HUDEP-2 (cell line): ENCODE measurements around the gene CLMN.

Experiments
- DNase-seq, 76 experiments: peaks; one replicate each; lab custom pipeline; 2025; ENCODE audit not compliant: unreplicated experiment in 76 of 76; lab: John Stamatoyannopoulos, UW

Gene CLMN

DNA sequence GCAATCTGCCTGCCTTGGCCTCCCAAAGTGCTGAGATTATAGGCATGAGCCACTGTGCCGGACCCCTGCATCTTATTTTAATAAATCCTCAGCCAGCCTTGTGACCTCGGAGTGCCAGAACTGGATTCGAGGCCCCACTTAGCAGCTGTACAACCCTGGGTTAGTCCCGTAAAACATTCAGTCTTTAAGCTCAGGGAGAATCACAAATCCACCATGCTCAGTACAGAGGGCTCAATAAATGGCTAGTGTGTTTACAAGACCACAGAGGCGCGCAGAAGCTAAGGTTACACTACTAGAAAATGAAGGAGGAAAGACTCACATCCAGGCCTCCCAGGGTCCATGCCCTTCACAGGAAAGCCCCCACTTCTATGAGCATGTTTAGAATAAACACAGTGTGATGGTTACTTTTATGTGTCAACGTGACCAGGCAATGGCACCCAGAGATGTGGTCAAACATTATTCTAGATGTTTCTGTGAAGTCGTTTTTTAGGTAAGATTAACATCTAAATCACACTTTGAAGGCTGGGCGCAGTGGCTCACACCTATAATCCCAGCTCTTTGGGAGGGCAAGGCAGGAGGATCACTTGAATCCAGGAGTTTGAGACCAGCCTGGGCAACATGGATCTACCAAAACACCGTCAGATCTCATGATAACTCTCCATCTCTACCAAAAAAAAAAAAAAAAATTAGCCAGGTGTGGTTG is 55.3 kb downstream of the CLMN start:
- DNase-seq: no peak

DNA sequence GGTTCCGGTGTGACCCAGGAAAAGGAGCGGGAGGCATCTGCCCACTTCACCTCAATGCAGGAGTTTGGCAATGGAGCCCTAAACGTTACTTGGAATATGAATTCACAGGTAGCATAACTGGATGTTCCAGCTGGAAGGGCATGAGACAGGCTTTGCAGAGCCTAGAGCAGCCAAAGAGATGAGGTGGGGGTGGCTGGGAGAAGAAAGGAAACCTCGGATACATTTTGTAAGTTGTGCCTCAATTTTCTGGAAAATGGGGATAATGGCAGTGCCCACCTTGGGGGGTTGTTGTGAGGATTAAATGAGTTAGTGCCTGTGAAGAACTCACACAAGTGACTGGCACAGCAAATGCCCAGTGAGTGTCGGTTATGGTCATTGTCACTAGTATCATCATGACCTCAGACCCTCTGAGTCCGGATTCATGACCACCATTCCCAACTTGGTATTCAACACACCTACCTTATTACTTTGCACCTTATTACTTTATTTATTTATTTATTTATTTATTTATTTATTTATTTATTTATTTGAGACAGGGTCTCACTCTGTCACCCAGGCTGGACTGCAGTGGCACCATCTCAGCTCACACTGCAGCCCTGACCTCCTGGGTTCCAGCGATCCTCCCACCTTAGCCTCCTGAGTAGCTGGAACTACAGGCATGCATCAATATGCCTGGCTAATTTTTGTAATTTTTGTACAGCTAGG is 56.0 kb downstream of the CLMN start:
- DNase-seq: no peak

- DNase-seq: no peak
Observed at GRCh38 chr14:95262511-95262891, 57.2 kb downstream of the CLMN start.

DNA sequence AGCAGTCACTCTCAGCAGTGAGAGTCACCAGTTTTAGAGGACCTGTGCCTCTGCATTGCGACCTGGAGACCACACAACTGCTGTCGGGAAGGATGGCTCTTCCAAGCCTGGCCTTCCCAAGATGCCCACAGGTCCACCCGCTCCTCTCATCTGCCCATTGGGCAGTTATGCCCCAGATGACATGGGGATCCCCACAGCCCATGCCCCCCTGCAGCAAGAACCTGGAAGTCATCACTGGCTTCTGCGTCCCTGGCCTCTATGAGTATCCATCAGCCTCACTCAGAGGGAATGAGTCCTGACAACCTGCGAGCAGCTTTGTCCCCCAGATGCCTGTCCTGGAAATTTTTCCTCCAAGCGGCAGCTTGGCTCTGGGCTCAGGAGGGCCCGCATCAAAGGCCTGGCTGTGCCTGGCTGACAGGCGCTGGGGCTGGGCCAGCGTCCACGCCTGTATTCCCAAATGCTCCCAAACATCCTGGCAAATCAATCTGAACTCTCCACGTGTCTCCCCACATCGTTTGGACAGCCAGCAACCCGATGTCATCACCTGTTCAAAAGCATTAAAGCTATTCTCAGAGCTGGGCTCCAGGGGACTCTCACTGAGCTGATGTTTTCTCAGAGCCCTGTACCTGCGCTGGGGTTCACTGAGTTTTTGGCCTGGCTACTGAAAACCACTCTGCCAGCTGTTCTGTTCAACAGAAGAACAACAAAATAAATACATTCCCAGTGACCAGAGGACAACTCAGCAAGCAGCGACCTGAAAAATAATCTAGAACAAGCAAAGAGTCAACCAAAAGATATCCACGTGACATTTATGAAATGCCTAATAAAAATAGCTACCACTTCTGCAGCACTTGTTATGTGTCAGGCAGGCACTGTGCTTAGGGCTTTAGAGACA is 57.8 kb downstream of the CLMN start:
- no peak for DNase-seq

DNA sequence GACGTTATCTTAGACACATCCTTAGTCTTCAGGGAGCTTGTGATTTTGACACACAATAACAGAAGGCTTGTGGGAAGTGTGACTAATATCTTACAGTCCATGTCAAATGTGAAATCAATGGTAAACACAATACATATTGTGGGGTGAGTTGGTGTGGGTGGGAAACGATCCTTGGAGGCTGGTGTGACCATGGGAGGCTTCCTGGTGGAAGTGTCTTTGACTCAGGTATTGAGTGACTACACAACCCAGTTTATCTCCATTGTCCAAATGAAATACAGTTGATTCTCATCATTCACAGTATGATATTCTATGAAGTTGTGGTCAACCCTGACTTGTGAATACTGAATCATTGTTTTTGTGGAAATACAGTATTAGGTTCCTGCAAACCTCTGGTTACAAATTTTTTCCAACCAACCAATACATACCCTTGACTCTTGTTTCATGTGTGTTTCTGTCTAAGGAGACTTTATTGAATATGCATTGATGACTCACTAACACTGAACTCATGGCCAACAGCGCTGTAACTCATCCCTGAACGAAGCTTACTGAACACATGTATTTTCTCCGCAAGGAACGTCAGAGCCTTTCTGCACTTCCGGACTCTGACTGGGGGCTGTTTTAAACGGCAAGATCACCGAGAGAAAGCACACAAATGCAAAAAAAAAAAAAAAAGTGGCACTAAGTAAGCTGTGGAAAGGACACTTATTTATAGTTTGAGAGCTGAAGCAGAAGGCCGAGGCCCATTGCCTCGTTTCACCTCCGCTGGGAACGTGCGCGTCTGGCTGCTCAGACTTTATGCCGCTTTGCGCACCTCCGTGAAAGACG is 59.0 kb downstream of the CLMN start:
- DNase-seq: no peak

DNA sequence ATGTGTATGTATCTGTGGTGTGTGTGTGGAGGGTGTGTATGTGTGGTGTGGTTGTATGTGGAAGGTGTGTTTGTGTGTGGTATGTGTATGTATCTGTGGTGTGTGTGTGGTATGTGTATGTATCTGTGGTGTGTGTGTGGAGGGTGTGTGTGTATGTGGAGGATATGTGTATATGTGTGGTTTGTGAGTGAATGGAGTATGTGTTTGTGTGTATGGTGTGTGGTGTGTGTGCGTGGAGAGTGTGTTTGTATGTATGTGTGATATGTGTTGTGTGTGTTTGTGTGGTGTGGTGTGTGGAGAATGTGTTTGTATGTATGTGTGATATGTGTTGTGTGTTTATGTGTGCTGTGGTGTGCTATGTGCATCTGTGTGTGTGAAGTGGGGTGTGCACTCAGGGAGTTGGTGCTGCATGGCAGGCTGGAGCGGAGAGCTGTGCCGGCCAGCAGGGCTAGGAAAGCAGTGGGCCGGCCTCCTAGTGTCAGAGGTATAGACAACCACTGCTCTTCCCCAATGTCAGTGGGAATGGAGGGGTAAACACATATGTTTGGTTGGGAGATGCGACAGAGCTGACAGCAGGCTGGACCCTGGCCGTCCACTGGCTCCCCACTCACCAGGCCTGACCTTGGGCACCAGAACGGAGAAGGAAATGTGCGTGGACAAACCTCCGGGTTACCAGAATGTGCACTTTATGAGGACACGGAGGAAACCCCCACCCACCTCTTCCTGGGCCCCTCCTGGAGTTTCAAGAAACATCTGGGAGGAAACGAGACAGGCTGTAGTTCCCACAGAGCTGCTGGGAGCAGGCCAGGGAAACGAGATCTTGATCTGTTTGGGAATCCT is 60.7 kb downstream of the CLMN start:
- DNase-seq: no peak

- DNase-seq: no peak
Observed at GRCh38 chr14:95258156-95258555, 61.6 kb downstream of the CLMN start.

DNA sequence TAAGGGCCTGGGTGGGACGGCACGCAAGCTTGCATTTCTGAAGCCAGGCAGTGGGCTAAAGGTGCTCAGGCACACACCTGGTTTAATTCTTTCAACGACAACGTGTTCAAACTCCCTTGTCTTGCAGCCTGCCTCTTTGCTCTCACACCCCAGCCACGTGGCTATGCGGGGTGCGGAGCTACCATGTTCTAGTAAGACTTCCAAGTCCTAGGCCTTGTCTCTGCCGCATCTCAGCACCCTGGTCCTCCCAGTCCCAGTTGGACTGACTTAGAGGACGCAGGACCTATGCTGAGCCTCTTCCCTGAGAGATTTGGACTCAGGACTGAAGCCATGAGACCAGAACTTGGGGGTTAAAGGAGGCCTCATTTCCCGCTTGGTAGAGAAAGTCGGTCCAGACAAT is 62.2 kb downstream of the CLMN start:
- DNase-seq: no peak

- no peak for DNase-seq
Observed at GRCh38 chr14:95256776-95257060, 63.0 kb downstream of the CLMN start.

DNA sequence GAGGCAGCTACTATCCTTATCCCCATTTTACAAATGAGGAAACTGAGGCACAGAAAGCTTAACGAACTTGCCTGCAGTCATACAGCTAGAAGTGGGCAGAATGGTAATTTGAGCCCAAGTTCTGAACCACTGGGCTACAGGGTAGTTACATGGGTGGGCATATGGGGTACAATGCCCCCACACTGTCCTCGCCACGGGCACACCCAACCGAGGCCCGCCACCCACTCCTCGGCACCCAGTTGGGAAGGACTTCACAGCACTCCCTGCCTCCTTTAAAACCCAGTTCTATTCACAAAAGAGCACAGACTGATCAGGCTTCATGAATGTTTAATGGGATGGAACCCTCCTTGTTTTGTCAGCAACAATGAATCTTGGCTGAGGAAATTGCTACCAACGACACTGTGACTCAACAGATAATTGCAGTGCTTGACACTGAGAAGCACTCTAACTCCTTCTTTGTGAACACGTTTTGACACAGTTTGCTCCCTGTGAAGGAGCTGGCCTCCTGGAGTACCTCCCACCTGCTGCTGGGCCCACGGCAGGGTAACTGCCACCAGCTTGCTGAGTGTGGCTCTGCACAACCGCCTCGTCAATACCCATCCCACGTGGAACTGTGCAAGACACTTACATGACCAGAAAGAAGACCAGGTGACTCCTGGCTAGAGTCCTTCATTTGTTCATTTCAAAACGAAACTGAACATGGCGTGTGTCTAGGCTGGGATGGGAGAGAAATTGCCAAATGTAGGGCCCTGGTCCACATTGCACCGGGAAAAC is 63.5 kb downstream of the CLMN start:
- DNase-seq: no peak

DNA sequence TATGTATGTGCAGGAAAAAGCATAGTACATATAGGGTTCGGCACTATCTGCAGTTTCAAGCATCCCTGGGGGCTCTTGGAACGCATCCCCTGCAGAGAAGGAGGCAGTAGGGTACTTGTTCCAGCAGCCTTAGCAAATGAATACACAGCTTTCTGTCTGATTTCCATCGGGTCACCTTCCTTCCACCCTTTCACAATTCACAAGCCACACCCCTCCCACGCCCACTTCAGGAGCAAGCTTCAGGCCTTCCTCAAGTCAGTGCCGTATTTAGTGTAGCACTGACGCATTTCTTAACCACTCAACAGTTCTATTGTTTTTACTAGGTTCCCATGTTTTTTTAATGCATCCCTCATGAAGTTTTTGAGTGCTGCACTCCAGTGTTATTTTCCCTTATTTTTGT is 64.2 kb downstream of the CLMN start:
- peak in 7 of 76 experiments; percentile 1 to 28 (median 22) for DNase-seq

- no peak for DNase-seq
Observed at GRCh38 chr14:95255013-95255412, 64.7 kb downstream of the CLMN start.

DNA sequence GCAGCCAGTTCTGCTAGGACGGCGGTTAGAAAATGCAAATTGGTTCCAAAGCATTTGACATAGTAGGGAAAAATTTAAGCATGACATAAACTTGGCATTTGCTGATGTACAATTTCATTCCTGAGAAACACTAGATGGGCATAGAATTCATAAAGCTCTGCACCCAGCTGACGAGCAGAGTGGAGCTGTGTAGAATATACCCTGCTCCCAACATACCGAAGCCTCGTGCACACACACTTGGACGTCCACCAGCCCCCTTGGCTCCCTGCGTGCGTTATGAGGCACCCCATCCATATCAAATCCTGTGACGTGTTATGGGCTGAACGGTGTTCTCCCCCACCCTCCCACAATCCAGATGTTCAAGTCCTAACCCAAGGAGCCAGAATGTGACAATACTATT is 65.4 kb downstream of the CLMN start:
- no peak for DNase-seq

- no peak for DNase-seq
Observed at GRCh38 chr14:95253039-95253630, 66.6 kb downstream of the CLMN start.

- no peak for DNase-seq
Observed at GRCh38 chr14:95252219-95252618, 67.5 kb downstream of the CLMN start.

DNA sequence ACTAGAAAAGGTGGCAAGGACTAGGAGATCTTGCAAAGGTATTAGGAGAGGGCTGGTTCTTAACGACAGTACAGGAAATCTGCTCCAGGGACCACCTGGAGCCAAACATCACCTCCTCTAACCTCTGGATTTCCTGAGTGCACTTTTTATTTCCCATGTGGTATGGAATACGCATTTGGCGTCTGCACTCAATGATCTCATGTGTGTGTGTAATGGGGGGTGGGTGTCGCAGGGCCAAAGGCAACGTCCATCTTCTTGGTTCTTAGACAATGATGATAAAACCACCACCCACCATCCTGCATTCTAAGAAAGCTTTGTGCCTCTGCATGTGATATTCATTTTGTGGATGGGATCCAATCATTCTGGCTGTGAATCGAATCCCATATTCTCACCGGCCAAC is 68.8 kb downstream of the CLMN start:
- no peak for DNase-seq

GRCh38 chr14:95250140-95250769 is 69.5 kb downstream of the CLMN start:
- DNase-seq: no peak

DNA sequence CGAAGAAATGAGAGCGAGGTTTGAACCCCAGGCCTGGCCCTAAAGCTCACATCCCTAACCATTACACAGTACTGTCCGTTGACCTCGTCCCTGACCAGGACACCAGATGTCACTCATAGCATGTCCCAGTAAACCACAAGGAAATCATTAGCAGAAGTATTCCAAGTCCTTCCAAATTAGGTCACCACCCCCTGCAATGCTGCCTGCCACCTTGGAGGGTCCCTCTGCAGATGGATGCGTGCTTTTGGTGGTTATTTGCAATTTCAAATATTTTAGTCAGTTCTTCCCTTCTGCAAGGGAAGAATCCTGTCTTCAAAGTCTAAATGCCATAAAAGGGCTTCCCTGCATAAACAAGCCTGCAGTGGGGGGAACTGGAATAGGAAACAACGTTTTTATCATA is 71.3 kb downstream of the CLMN start:
- no peak for DNase-seq
